ENCODE results near the gene IQCK.

GRCh38 chr16:19863990-19864389, 145.9 kb downstream of the IQCK start:
- TF ChIP-seq, protein P1, sequence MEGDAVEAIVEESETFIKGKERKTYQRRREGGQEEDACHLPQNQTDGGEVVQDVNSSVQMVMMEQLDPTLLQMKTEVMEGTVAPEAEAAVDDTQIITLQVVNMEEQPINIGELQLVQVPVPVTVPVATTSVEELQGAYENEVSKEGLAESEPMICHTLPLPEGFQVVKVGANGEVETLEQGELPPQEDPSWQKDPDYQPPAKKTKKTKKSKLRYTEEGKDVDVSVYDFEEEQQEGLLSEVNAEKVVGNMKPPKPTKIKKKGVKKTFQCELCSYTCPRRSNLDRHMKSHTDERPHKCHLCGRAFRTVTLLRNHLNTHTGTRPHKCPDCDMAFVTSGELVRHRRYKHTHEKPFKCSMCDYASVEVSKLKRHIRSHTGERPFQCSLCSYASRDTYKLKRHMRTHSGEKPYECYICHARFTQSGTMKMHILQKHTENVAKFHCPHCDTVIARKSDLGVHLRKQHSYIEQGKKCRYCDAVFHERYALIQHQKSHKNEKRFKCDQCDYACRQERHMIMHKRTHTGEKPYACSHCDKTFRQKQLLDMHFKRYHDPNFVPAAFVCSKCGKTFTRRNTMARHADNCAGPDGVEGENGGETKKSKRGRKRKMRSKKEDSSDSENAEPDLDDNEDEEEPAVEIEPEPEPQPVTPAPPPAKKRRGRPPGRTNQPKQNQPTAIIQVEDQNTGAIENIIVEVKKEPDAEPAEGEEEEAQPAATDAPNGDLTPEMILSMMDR (IDR thresholded peaks at IDR 0.05; ENCODE audit: extremely low read depth in 1 of 2, insufficient read depth in 1 of 2, low read depth in 1 of 2, low read length in 2 of 2), result no peak
- TF ChIP-seq POLR2AphosphoS5 (IDR thresholded peaks at IDR 0.05; ENCODE audit: insufficient read depth, low read depth, low read length) (no peak), POLR2A (IDR thresholded peaks at IDR 0.05; ENCODE audit: low read depth, low read length) (no peak), EZH2 (IDR thresholded peaks at IDR 0.05; ENCODE audit: borderline replicate concordance, low read depth, low read length, severe bottlenecking) (no peak), JUN (IDR thresholded peaks at IDR 0.05; ENCODE audit: borderline replicate concordance, insufficient read depth, insufficient read length, low read depth) (no peak), FOS (IDR thresholded peaks at IDR 0.05; ENCODE audit: borderline replicate concordance, insufficient read depth, low read length) (no peak)
- TF ChIP-seq, protein P2, sequence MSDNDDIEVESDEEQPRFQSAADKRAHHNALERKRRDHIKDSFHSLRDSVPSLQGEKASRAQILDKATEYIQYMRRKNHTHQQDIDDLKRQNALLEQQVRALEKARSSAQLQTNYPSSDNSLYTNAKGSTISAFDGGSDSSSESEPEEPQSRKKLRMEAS (IDR thresholded peaks at IDR 0.05; ENCODE audit: insufficient read depth, insufficient read length), result no peak

Measured in endothelial cell of umbilical vein (primary cell).